Measurements from ENCODE around the gene WDR73. TPM values are rescaled to one million over a fixed set of nuclear protein-coding genes. Genes with fewer than 3 reads are reported as not detected.

WDR73 gene
- total RNA-seq, 1 experiment from 2014 or later: 35.6 TPM

DNA sequence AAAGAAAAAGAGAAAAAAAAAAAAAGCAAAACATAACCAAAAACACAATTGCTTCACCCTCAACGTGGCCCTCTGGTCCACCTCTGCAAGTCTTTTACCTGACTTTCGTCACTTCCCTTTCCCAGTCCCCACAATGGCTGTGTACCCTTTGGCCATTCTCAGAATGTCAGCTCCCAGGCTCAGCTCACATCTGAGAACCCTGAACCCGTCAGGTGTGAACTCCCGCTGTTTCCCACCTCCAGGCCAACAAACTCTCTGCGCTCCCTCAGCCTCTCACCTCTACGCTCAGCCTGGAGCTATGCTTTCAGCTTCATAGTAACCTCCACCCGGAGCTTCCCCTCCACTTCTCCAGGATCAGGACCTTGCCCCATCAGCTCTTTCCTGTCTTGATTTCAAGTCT lies 29.7 kb downstream of the WDR73 start:
- Histone ChIP-seq H2AFZ (ENCODE audit: low read depth, low read length, poor library complexity, severe bottlenecking) (no peak overlapping the region), H3K9ac (ENCODE audit: low read length) (no peak overlapping the region), H3K27ac (ENCODE audit: low read depth, low read length) (no peak overlapping the region), H4K20me1 (ENCODE audit: insufficient read depth) (no peaks in the 10 kb centered on the region), H3K4me1 (ENCODE audit: control insufficient read depth in 1 of 2, insufficient read depth in 2 of 2, low read length in 2 of 2) (no peaks in the 10 kb centered on the region), H3K9me2 (ENCODE audit: insufficient read depth) (no peaks in the 10 kb centered on the region), H3K9me3 (ENCODE audit: control insufficient read depth in 1 of 2, insufficient read depth in 1 of 2, low read depth in 1 of 2, low read length in 2 of 2) (peaks cover 18 to 20% of the 10 kb centered on the region in 2 experiments; a peak in 3 of 4 replicates), H3K4me3 (replicated peaks in 1 of 2; ENCODE audit: low read depth in 1 of 2, low read length in 2 of 2) (no peak overlapping the region), H3K79me2 (ENCODE audit: insufficient read depth, low read length) (no peaks in the 10 kb centered on the region), H3K4me2 (ENCODE audit: low read length) (no peak overlapping the region), H3K27me3 (ENCODE audit: insufficient read depth, low read length) (no peaks in the 10 kb centered on the region), H3K36me3 (ENCODE audit: control insufficient read depth in 1 of 2, insufficient read depth in 2 of 2, low read length in 2 of 2) (peaks cover 8 to 18% of the 10 kb centered on the region in 2 experiments; a peak in 3 of 4 replicates)
- ATAC-seq: no peak
- no TSS peak for BruUV-seq (replicated peaks)
- CTCF ChIA-PET: no interaction called here
- no peak for DNase-seq (ENCODE audit: low read depth, low spot score)
- TF ChIP-seq EZH2 (IDR thresholded peaks at IDR 0.05) (no peak), CBX3 (IDR thresholded peaks at IDR 0.05; ENCODE audit: low read depth) (no peak), JUND (IDR thresholded peaks at IDR 0.05) (no peak), ELF1 (IDR thresholded peaks at IDR 0.05; ENCODE audit: borderline replicate concordance, low read depth) (no peak), YY1 (IDR thresholded peaks at IDR 0.05; ENCODE audit: extremely low read depth, insufficient replicate concordance, low read depth, low read length) (no peak), FOSL1 (IDR thresholded peaks at IDR 0.05; ENCODE audit: low read depth) (no peak)
- TF ChIP-seq, protein P1, sequence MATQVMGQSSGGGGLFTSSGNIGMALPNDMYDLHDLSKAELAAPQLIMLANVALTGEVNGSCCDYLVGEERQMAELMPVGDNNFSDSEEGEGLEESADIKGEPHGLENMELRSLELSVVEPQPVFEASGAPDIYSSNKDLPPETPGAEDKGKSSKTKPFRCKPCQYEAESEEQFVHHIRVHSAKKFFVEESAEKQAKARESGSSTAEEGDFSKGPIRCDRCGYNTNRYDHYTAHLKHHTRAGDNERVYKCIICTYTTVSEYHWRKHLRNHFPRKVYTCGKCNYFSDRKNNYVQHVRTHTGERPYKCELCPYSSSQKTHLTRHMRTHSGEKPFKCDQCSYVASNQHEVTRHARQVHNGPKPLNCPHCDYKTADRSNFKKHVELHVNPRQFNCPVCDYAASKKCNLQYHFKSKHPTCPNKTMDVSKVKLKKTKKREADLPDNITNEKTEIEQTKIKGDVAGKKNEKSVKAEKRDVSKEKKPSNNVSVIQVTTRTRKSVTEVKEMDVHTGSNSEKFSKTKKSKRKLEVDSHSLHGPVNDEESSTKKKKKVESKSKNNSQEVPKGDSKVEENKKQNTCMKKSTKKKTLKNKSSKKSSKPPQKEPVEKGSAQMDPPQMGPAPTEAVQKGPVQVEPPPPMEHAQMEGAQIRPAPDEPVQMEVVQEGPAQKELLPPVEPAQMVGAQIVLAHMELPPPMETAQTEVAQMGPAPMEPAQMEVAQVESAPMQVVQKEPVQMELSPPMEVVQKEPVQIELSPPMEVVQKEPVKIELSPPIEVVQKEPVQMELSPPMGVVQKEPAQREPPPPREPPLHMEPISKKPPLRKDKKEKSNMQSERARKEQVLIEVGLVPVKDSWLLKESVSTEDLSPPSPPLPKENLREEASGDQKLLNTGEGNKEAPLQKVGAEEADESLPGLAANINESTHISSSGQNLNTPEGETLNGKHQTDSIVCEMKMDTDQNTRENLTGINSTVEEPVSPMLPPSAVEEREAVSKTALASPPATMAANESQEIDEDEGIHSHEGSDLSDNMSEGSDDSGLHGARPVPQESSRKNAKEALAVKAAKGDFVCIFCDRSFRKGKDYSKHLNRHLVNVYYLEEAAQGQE (IDR thresholded peaks at IDR 0.05; ENCODE audit: low read depth): no peak
- POLR2A ChIA-PET: no interaction called here
- intact Hi-C loops (cut with micrococcal nuclease): no loop called here
- RAD21 ChIA-PET (ENCODE audit: low non-redundant PET in 1 of 2, low total read pairs in 2 of 2, uncharacterized antibody in 2 of 2, unreplicated experiment in 2 of 2): no interaction called here
